ENCODE results near the gene GRIK3. TPM values are rescaled to one million over a fixed set of nuclear protein-coding genes. Genes with fewer than 3 reads are reported as not detected.

Gene GRIK3
- polyA plus RNA-seq, 1 donor (not counting 4 experiments of a cell fraction or from before 2014, with no cell fraction given): not detected

- H3K9me3 ChIP-seq (ENCODE audit: control insufficient read depth, low read depth, low read length): peaks cover 2% of the 10 kb centered on the region
- DNase-seq (ENCODE audit: low read depth, low spot score) (no peak), FAIRE-seq (no peak)
- no peak overlapping the region for H3K27ac ChIP-seq (ENCODE audit: control insufficient read depth, insufficient read depth, low read length)
- no peak overlapping the region for H3K4me3 ChIP-seq (ENCODE audit: control insufficient read depth in 2 of 3, extremely low read depth in 1 of 3, insufficient read depth in 2 of 3, low read depth in 1 of 3, low read length in 3 of 3)
- dilution Hi-C loops (cut with MboI; ENCODE audit: extremely low pct_ligation_motif_present, low sequenced_read_pairs): no loop called here
- H3K36me3 ChIP-seq (ENCODE audit: control insufficient read depth in 2 of 2, extremely low read depth in 1 of 2, insufficient read depth in 2 of 2, low read length in 2 of 2): no peaks in the 10 kb centered on the region
- no peaks in the 10 kb centered on the region for H4K20me1 ChIP-seq (ENCODE audit: control insufficient read depth, extremely low read depth, insufficient read depth, low read length)
- no peaks in the 10 kb centered on the region for H3K27me3 ChIP-seq (ENCODE audit: control insufficient read depth, extremely low read depth, insufficient read depth, low read length)
- TF ChIP-seq CTCF (optimal IDR thresholded peaks at IDR 0.05 in 1 of 3, IDR thresholded peaks at IDR 0.05 in 1 of 3, conservative IDR thresholded peaks at IDR 0.05 in 1 of 3; ENCODE audit: extremely low read depth in 1 of 3, insufficient read depth in 2 of 3, low read length in 3 of 3): no peak
- TF ChIP-seq EZH2 (IDR thresholded peaks at IDR 0.05; ENCODE audit: low read length): no peak
- no peaks in the 10 kb centered on the region for H3K79me2 ChIP-seq (ENCODE audit: control insufficient read depth, insufficient read depth, low read length)
- no peaks in the 10 kb centered on the region for H3K4me1 ChIP-seq (ENCODE audit: control insufficient read depth, extremely low read depth, insufficient read depth, low read length)
- H2AFZ ChIP-seq (ENCODE audit: control insufficient read depth, low read length): no peak overlapping the region
- H3K9me1 ChIP-seq (ENCODE audit: control insufficient read depth, extremely low read depth, insufficient read depth, low read length): no peaks in the 10 kb centered on the region
- no peak overlapping the region for H3K4me2 ChIP-seq (ENCODE audit: control insufficient read depth, extremely low read depth, insufficient read depth, low read depth, low read length)
- no peak overlapping the region for H3K9ac ChIP-seq (ENCODE audit: control insufficient read depth, extremely low read depth, insufficient read depth, low read length)
Observed at GRCh38 chr1:36889478-36890226, 144.7 kb downstream of the GRIK3 start.

GRCh38 chr1:36888811-36889477 is 145.4 kb downstream of the GRIK3 start:
- H3K27me3 ChIP-seq (ENCODE audit: control insufficient read depth, extremely low read depth, insufficient read depth, low read length): no peaks in the 10 kb centered on the region
- TF ChIP-seq EZH2 (IDR thresholded peaks at IDR 0.05; ENCODE audit: low read length) (no peak), CTCF (optimal IDR thresholded peaks at IDR 0.05 in 1 of 3, IDR thresholded peaks at IDR 0.05 in 1 of 3, conservative IDR thresholded peaks at IDR 0.05 in 1 of 3; ENCODE audit: extremely low read depth in 1 of 3, insufficient read depth in 2 of 3, low read length in 3 of 3) (no peak)
- FAIRE-seq (no peak), DNase-seq (ENCODE audit: low read depth, low spot score) (no peak)
- dilution Hi-C loops (cut with MboI; ENCODE audit: extremely low pct_ligation_motif_present, low sequenced_read_pairs): no loop called here
- no peak overlapping the region for H2AFZ ChIP-seq (ENCODE audit: control insufficient read depth, low read length)
- H4K20me1 ChIP-seq (ENCODE audit: control insufficient read depth, extremely low read depth, insufficient read depth, low read length): no peaks in the 10 kb centered on the region
- peaks cover 2% of the 10 kb centered on the region for H3K9me3 ChIP-seq (ENCODE audit: control insufficient read depth, low read depth, low read length)
- H3K36me3 ChIP-seq (ENCODE audit: control insufficient read depth in 2 of 2, extremely low read depth in 1 of 2, insufficient read depth in 2 of 2, low read length in 2 of 2): no peaks in the 10 kb centered on the region
- H3K4me3 ChIP-seq (ENCODE audit: control insufficient read depth in 2 of 3, extremely low read depth in 1 of 3, insufficient read depth in 2 of 3, low read depth in 1 of 3, low read length in 3 of 3): no peak overlapping the region
- H3K27ac ChIP-seq (ENCODE audit: control insufficient read depth, insufficient read depth, low read length): no peak overlapping the region
- H3K9me1 ChIP-seq (ENCODE audit: control insufficient read depth, extremely low read depth, insufficient read depth, low read length): no peaks in the 10 kb centered on the region
- H3K4me1 ChIP-seq (ENCODE audit: control insufficient read depth, extremely low read depth, insufficient read depth, low read length): no peaks in the 10 kb centered on the region
- no peak overlapping the region for H3K4me2 ChIP-seq (ENCODE audit: control insufficient read depth, extremely low read depth, insufficient read depth, low read depth, low read length)
- no peak overlapping the region for H3K9ac ChIP-seq (ENCODE audit: control insufficient read depth, extremely low read depth, insufficient read depth, low read length)
- H3K79me2 ChIP-seq (ENCODE audit: control insufficient read depth, insufficient read depth, low read length): no peaks in the 10 kb centered on the region
